HEK293 (cell line): Measurements from ENCODE around the gene FUT9.

Experiments
- CTCF ChIA-PET: fragments of 350-600 bp; formaldehyde crosslinking; extraction: SDS; loops from one replicate; lab custom pipeline; 2021; ENCODE audit warnings: antibody characterized with exemption; lab: Yijun Ruan, JAX
- POLR2A ChIA-PET: fragments of 300-600 bp; formaldehyde crosslinking; extraction: SDS; loops from one replicate; lab custom pipeline; 2020; ENCODE audit warnings: antibody characterized with exemption, inconsistent platforms; lab: Yijun Ruan, JAX
- H3K27ac ChIP-seq: fragments of 200-500 bp; sonication (Bioruptor generic); 2 replicates; pipeline ENCODE4 v1.5.1; 2014; ENCODE audit warnings: low read depth, low read length, control low read depth, inconsistent platforms; ENCODE audit errors: extremely low read depth
- H3K36me3 ChIP-seq, 2 experiments: fragments of 200-500 bp in 1 of 2; sonication (Bioruptor generic) in 1 of 2; 1 replicate in 1 of 2; 2 replicates in 1 of 2; pipeline ENCODE4 v1.5.1; 2014 to 2017; ENCODE audit warnings: inconsistent platforms in 2 of 2, low read length in 2 of 2; ENCODE audit not compliant: control insufficient read depth in 2 of 2, insufficient read depth in 1 of 2
- H3K4me1 ChIP-seq: fragments of 200-500 bp; sonication (Bioruptor generic); 2 replicates; pipeline ENCODE4 v1.5.1; 2014; ENCODE audit warnings: mild to moderate bottlenecking, low read length, inconsistent platforms; ENCODE audit not compliant: control insufficient read depth, insufficient read depth
- H3K4me3 ChIP-seq: 2 replicates; pipeline ENCODE4 v1.5.1; 2011; ENCODE audit warnings: low read depth, mild to moderate bottlenecking, control low read depth, low read length, moderate library complexity
- H3K9me3 ChIP-seq: fragments of 200-500 bp; sonication (Bioruptor generic); 2 replicates; pipeline ENCODE4 v1.5.1; 2014; ENCODE audit warnings: low read depth, low read length, inconsistent platforms; ENCODE audit not compliant: control insufficient read depth, insufficient read depth
- INSM2 ChIP-seq: fragments of 450-650 bp; formaldehyde crosslinking; IDR thresholded peaks from 2 replicates; pipeline ENCODE4 v1.5.1; 2016; ENCODE audit warnings: missing biosample characterization, missing genetic modification characterization
- PBX3 ChIP-seq: sonication (generic); formaldehyde crosslinking; IDR thresholded peaks from 2 replicates; pipeline ENCODE4 v1.8.1; 2022; ENCODE audit warnings: mild to moderate bottlenecking, moderate library complexity, missing genetic modification reagents
- WT1 ChIP-seq: fragments of 450-650 bp; formaldehyde crosslinking; IDR thresholded peaks from 2 replicates; pipeline ENCODE4 v1.5.1; 2016; ENCODE audit warnings: missing biosample characterization, missing genetic modification characterization
- ZFP41 ChIP-seq: fragments of 450-650 bp; formaldehyde crosslinking; IDR thresholded peaks from 2 replicates; pipeline ENCODE4 v1.5.1; 2016; ENCODE audit warnings: missing biosample characterization, missing genetic modification characterization, borderline replicate concordance
- ZNF132 ChIP-seq: fragments of 450-650 bp; formaldehyde crosslinking; IDR thresholded peaks from 2 replicates; pipeline ENCODE4 v1.5.1; 2017; ENCODE audit warnings: missing biosample characterization, missing genetic modification characterization, borderline replicate concordance
- ZNF146 ChIP-seq: fragments of 450-650 bp; formaldehyde crosslinking; IDR thresholded peaks from 2 replicates; pipeline ENCODE4 v1.5.1; 2016; ENCODE audit warnings: missing biosample characterization, missing genetic modification characterization
- ZNF600 ChIP-seq: fragments of 450-650 bp; formaldehyde crosslinking; IDR thresholded peaks from 2 replicates; pipeline ENCODE4 v1.5.1; 2016; ENCODE audit warnings: missing biosample characterization, missing genetic modification characterization
- ZNF621 ChIP-seq: fragments of 450-650 bp; formaldehyde crosslinking; IDR thresholded peaks from 2 replicates; pipeline ENCODE4 v1.5.1; 2017; ENCODE audit warnings: missing biosample characterization, missing genetic modification characterization
- ZNF791 ChIP-seq: fragments of 450-650 bp; formaldehyde crosslinking; IDR thresholded peaks from 2 replicates; pipeline ENCODE4 v1.5.1; 2016; ENCODE audit warnings: missing biosample characterization, missing genetic modification characterization
- ZSCAN23 ChIP-seq: fragments of 450-650 bp; formaldehyde crosslinking; IDR thresholded peaks from 2 replicates; pipeline ENCODE4 v1.5.1; 2016; ENCODE audit warnings: missing biosample characterization, missing genetic modification characterization
- TF ChIP-seq, protein P1 (sequence below): fragments of 450-650 bp; formaldehyde crosslinking; IDR thresholded peaks from 2 replicates; pipeline ENCODE4 v1.5.1; 2016; ENCODE audit warnings: missing biosample characterization, missing genetic modification characterization
- TF ChIP-seq, protein P2 (sequence below): fragments of 450-650 bp; formaldehyde crosslinking; IDR thresholded peaks from 2 replicates; pipeline ENCODE4 v1.5.1; 2016; ENCODE audit warnings: missing biosample characterization, missing genetic modification characterization

The FUT9 gene

GRCh38 chr6:96104910-96105309, 89.1 kb downstream of the FUT9 start:
- TF ChIP-seq ZNF600 (tag by site-specific recombination) (no peak), ZFP41 (no peak)
- TF ChIP-seq, all 188 proteins: peak for 0
- no peak overlapping the region for H3K27ac ChIP-seq
- H3K36me3 ChIP-seq: no peaks in the 10 kb centered on the region

DNA sequence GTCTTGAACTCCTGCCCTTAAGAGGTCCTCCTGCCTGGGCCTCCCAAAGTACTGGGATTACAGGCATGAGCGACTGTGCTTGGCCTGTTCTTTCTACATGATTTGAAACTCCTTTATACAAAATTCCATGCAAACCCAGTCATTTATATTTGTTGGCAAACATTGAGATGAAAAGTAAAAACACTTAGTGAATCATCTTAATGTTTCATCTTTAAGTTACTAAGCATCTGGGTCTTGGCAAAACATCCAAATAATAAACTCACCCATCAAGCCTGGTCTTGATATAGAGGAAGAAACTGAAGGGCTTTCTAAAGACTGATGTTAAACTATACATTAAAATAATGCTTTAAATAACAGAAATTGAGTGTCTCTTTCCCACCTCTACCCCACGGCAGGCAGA, 95.1 kb downstream of the FUT9 start:
- TF ChIP-seq WT1 (tag by site-specific recombination) (no peak), ZNF621 (tag by site-specific recombination) (no peak), ZNF132 (tag by site-specific recombination) (no peak), ZNF146 (no peak), PBX3 (CRISPR knock-in tag) (no peak), INSM2 (tag by site-specific recombination) (no peak), ZNF791 (tag by site-specific recombination) (no peak)
- TF ChIP-seq, protein P1, sequence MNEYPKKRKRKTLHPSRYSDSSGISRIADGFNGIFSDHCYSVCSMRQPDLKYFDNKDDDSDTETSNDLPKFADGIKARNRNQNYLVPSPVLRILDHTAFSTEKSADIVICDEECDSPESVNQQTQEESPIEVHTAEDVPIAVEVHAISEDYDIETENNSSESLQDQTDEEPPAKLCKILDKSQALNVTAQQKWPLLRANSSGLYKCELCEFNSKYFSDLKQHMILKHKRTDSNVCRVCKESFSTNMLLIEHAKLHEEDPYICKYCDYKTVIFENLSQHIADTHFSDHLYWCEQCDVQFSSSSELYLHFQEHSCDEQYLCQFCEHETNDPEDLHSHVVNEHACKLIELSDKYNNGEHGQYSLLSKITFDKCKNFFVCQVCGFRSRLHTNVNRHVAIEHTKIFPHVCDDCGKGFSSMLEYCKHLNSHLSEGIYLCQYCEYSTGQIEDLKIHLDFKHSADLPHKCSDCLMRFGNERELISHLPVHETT (tag by site-specific recombination): no peak
- CTCF ChIA-PET: no interaction called here

More at GRCh38 chr6:96104910-96105309, 89.1 kb downstream of the FUT9 start:
- POLR2A ChIA-PET: no interaction called here
- Histone ChIP-seq H3K4me3 (no peak overlapping the region), H3K9me3 (no peaks in the 10 kb centered on the region), H3K4me1 (no peaks in the 10 kb centered on the region)
- CTCF ChIA-PET: no interaction called here

DNA sequence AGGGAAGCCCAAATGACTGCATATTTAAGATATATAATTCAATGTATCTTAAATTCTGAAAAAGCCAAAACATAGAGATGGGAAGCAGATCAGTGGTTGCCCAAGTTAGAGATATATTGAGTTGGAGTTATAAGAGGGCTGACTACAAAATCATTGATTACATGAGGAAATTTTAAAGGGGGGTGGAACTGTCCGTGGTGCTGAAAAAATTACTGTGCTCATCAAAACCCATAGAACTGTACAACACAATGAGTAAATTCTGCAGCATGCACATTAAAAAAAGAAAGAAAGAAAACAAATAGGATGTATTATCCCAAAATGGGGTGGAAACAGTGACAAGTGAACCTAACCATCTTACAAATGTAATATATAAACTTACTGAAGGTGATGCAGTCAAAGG, 100.9 kb downstream of the FUT9 start:
- no peaks in the 10 kb centered on the region for H3K36me3 ChIP-seq
- H3K4me1 ChIP-seq: no peaks in the 10 kb centered on the region
- CTCF ChIA-PET: no interaction called here
- H3K27ac ChIP-seq: no peak overlapping the region
- POLR2A ChIA-PET: no interaction called here
- H3K4me3 ChIP-seq: no peak overlapping the region
- TF ChIP-seq ZSCAN23 (tag by site-specific recombination): no peak
- TF ChIP-seq, protein P2, sequence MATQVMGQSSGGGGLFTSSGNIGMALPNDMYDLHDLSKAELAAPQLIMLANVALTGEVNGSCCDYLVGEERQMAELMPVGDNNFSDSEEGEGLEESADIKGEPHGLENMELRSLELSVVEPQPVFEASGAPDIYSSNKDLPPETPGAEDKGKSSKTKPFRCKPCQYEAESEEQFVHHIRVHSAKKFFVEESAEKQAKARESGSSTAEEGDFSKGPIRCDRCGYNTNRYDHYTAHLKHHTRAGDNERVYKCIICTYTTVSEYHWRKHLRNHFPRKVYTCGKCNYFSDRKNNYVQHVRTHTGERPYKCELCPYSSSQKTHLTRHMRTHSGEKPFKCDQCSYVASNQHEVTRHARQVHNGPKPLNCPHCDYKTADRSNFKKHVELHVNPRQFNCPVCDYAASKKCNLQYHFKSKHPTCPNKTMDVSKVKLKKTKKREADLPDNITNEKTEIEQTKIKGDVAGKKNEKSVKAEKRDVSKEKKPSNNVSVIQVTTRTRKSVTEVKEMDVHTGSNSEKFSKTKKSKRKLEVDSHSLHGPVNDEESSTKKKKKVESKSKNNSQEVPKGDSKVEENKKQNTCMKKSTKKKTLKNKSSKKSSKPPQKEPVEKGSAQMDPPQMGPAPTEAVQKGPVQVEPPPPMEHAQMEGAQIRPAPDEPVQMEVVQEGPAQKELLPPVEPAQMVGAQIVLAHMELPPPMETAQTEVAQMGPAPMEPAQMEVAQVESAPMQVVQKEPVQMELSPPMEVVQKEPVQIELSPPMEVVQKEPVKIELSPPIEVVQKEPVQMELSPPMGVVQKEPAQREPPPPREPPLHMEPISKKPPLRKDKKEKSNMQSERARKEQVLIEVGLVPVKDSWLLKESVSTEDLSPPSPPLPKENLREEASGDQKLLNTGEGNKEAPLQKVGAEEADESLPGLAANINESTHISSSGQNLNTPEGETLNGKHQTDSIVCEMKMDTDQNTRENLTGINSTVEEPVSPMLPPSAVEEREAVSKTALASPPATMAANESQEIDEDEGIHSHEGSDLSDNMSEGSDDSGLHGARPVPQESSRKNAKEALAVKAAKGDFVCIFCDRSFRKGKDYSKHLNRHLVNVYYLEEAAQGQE: peak; percentile 91
- TF ChIP-seq, all 188 proteins: peak for 1
- no peaks in the 10 kb centered on the region for H3K9me3 ChIP-seq

More for the DNA sequence above, 95.1 kb downstream of the FUT9 start:
- no peak overlapping the region for H3K4me3 ChIP-seq
- H3K9me3 ChIP-seq: no peaks in the 10 kb centered on the region
- no peaks in the 10 kb centered on the region for H3K4me1 ChIP-seq
- POLR2A ChIA-PET: no interaction called here
- H3K27ac ChIP-seq: no peak overlapping the region
- no peaks in the 10 kb centered on the region for H3K36me3 ChIP-seq
